OCI-LY7 (cell line): ENCODE measurements around the gene C1orf21.

Experiments
- CTCF ChIP-seq: fragments of 200-600 bp; sonication (generic); conservative IDR thresholded peaks from 2 replicates; pipeline ENCODE4 v1.5.1; 2014; ENCODE audit warnings: mild to moderate bottlenecking, antibody characterized with exemption, low read length, moderate library complexity, mixed read lengths
- EZH2phosphoT487 ChIP-seq: fragments of 200-600 bp; sonication (generic); IDR thresholded peaks from 2 replicates; pipeline ENCODE4 v1.6.1; 2018; ENCODE audit warnings: low read depth, borderline replicate concordance, mild to moderate bottlenecking, mixed run types, antibody characterized with exemption, low read length, moderate library complexity, mixed read lengths

- TF ChIP-seq CTCF (no peak), EZH2phosphoT487 (no peak)
These were observed 32.1 kb upstream of the C1orf21 start for GRCh38 chr1:184354719-184355118.
